HCT116 (cell line): ENCODE results near the gene CD1E. TPM values are rescaled to one million over a fixed set of nuclear protein-coding genes. Genes with fewer than 3 reads are reported as not detected.

ENCODE experiments used
- ATAC-seq: fragments of 200-7000 bp; cut with Tn5 transposase; 2 replicates; pipeline ENCODE4 v1.9.1; 2020; ENCODE audit warnings: mild to moderate bottlenecking, moderate library complexity
- BruUV-seq: library from RNA; stranded (reverse); fragments of 400-500 nt; replicated peaks from 2 replicates; lab custom pipeline; 2021; lab: Mats Ljungman, UMichigan
- CTCF ChIA-PET: fragments of 300-600 bp; sonication (Branson Sonifier 250); formaldehyde crosslinking; loops from one replicate; lab custom pipeline; 2021; ENCODE audit warnings: antibody characterized with exemption; lab: Charles Lee
- POLR2A ChIA-PET: fragments of 300-600, 350-600 bp; sonication (Branson Sonifier 250); formaldehyde crosslinking; loops from one replicate; lab custom pipeline; 2021; ENCODE audit warnings: antibody characterized with exemption; lab: Charles Lee
- RAD21 ChIA-PET, 2 experiments: fragments of 300-600 bp; sonication (Branson Sonifier 250); formaldehyde crosslinking; loops; one replicate each; lab custom pipeline; 2023; ENCODE audit warnings: low total read pairs in 2 of 2; ENCODE audit not compliant: uncharacterized antibody in 2 of 2, unreplicated experiment in 2 of 2, low non-redundant PET in 1 of 2; lab: Charles Lee
- DNase-seq: peaks from one replicate; pipeline ENCODE4 v3.0.0-alpha.2; 2010; ENCODE audit warnings: low read depth, low spot score
- H2AFZ ChIP-seq: fragments of 200-600 bp; shearing (Covaris generic), sonication (generic); 2 replicates; pipeline ENCODE4 v1.6.1; 2017; ENCODE audit warnings: low read depth, mixed run types, mixed read lengths, antibody characterized with exemption, low read length; ENCODE audit not compliant: poor library complexity, severe bottlenecking
- H3K27ac ChIP-seq: 2 replicates; pipeline ENCODE4 v1.5.1; 2012; ENCODE audit warnings: low read depth, low read length
- H3K27me3 ChIP-seq: fragments of 200-600 bp; sonication (generic); 2 replicates; pipeline ENCODE4 v1.6.1; 2016; ENCODE audit warnings: mixed run types, low read length, mixed read lengths; ENCODE audit not compliant: insufficient read depth
- H3K36me3 ChIP-seq, 2 experiments: fragments of 200-500 bp in 1 of 2; fragments of 200-600 bp in 1 of 2; sonication (Bioruptor generic) in 1 of 2; sonication (generic) in 1 of 2; 2 replicates each; pipeline versions ENCODE4 v1.5.1 to v1.6.1; 2014 to 2016; ENCODE audit warnings: low read length in 2 of 2, inconsistent platforms in 1 of 2, mixed read lengths in 1 of 2, mixed run types in 1 of 2; ENCODE audit not compliant: insufficient read depth in 2 of 2, control insufficient read depth in 1 of 2
- H3K4me1 ChIP-seq, 2 experiments: fragments of 200-600 bp in 1 of 2; sonication (generic) in 1 of 2; 2 replicates each; pipeline versions ENCODE4 v1.5.1 to v1.6.1; 2012 to 2017; ENCODE audit warnings: low read length in 2 of 2, inconsistent platforms in 1 of 2, mild to moderate bottlenecking in 1 of 2, mixed read lengths in 1 of 2, mixed run types in 1 of 2, moderate library complexity in 1 of 2; ENCODE audit not compliant: insufficient read depth in 2 of 2, control insufficient read depth in 1 of 2
- H3K4me2 ChIP-seq: fragments of 200-600 bp; sonication (generic); 2 replicates; pipeline ENCODE4 v1.6.1; 2017; ENCODE audit warnings: mixed run types, low read length, mixed read lengths
- H3K4me3 ChIP-seq, 2 experiments: fragments of 200-600 bp in 1 of 2; sonication (generic) in 1 of 2; replicated peaks in 1 of 2; 2 replicates each; pipeline ENCODE4 v1.5.1; 2011 to 2016; ENCODE audit warnings: low read length in 2 of 2, control low read depth in 1 of 2, low read depth in 1 of 2, mild to moderate bottlenecking in 1 of 2, mixed read lengths in 1 of 2, mixed run types in 1 of 2
- H3K79me2 ChIP-seq: fragments of 200-600 bp; sonication (generic); 2 replicates; pipeline ENCODE4 v1.6.1; 2017; ENCODE audit warnings: mild to moderate bottlenecking, mixed run types, low read length, moderate library complexity, mixed read lengths; ENCODE audit not compliant: insufficient read depth
- H3K9ac ChIP-seq: fragments of 200-600 bp; sonication (generic); 2 replicates; pipeline ENCODE4 v1.6.1; 2016; ENCODE audit warnings: low read length, mixed read lengths
- H3K9me2 ChIP-seq: fragments of 200-600 bp; sonication (generic), shearing (Covaris generic); 2 replicates; pipeline ENCODE4 v1.6.1; 2017; ENCODE audit warnings: mixed run types, mild to moderate bottlenecking, moderate library complexity; ENCODE audit not compliant: insufficient read depth
- H3K9me3 ChIP-seq, 2 experiments: fragments of 200-500 bp in 1 of 2; fragments of 200-600 bp in 1 of 2; sonication (Bioruptor generic) in 1 of 2; sonication (generic) in 1 of 2; 2 replicates each; pipeline ENCODE4 v1.6.1; 2014 to 2017; ENCODE audit warnings: low read length in 2 of 2, mixed read lengths in 2 of 2, inconsistent platforms in 1 of 2, low read depth in 1 of 2, mild to moderate bottlenecking in 1 of 2, mixed run types in 1 of 2, moderate library complexity in 1 of 2; ENCODE audit not compliant: control insufficient read depth in 1 of 2, insufficient read depth in 1 of 2
- H4K20me1 ChIP-seq: fragments of 200-600 bp; sonication (generic), shearing (Covaris generic); 2 replicates; pipeline ENCODE4 v1.6.1; 2017; ENCODE audit warnings: mixed run types, mild to moderate bottlenecking, moderate library complexity; ENCODE audit not compliant: insufficient read depth
- CBX3 ChIP-seq: IDR thresholded peaks from 2 replicates; pipeline ENCODE4 v1.6.1; 2012; ENCODE audit warnings: low read depth
- CEBPB ChIP-seq: IDR thresholded peaks from 2 replicates; pipeline ENCODE4 v1.6.1; 2012; ENCODE audit warnings: low read depth
- EGR1 ChIP-seq: IDR thresholded peaks from 2 replicates; pipeline ENCODE4 v1.6.1; 2012; ENCODE audit warnings: low read depth
- ELF1 ChIP-seq: IDR thresholded peaks from 2 replicates; pipeline ENCODE4 v1.6.1; 2012; ENCODE audit warnings: low read depth, borderline replicate concordance
- EZH2phosphoT487 ChIP-seq: fragments of 200-600 bp; IDR thresholded peaks from 2 replicates; pipeline ENCODE4 v1.6.1; 2018; ENCODE audit warnings: antibody characterized with exemption, borderline replicate concordance
- FOSL1 ChIP-seq: IDR thresholded peaks from 2 replicates; pipeline ENCODE4 v1.6.1; 2012; ENCODE audit warnings: low read depth
- JUND ChIP-seq: IDR thresholded peaks from 2 replicates; pipeline ENCODE4 v1.6.1; 2012
- POLR2A ChIP-seq: IDR thresholded peaks from 2 replicates; pipeline ENCODE4 v1.7.0; 2011; ENCODE audit warnings: borderline replicate concordance; ENCODE audit not compliant: insufficient read depth, insufficient read length; ENCODE audit errors: extremely low read depth
- POLR2AphosphoS5 ChIP-seq: IDR thresholded peaks from 2 replicates; pipeline ENCODE4 v1.6.1; 2011; ENCODE audit warnings: mild to moderate bottlenecking, low read depth, low read length, moderate library complexity
- RAD21 ChIP-seq: IDR thresholded peaks from 2 replicates; pipeline ENCODE4 v1.6.1; 2012; ENCODE audit warnings: low read depth, mild to moderate bottlenecking
- SP1 ChIP-seq: IDR thresholded peaks from 2 replicates; pipeline ENCODE4 v1.6.1; 2012; ENCODE audit warnings: low read depth
- SRF ChIP-seq: IDR thresholded peaks from 2 replicates; pipeline ENCODE4 v1.6.1; 2012; ENCODE audit warnings: low read depth
- TCF7L2 ChIP-seq: IDR thresholded peaks from 2 replicates; pipeline ENCODE4 v1.7.0; 2011; ENCODE audit warnings: borderline replicate concordance, inconsistent platforms; ENCODE audit not compliant: insufficient read depth, insufficient read length; ENCODE audit errors: extremely low read depth
- YY1 ChIP-seq: IDR thresholded peaks from 2 replicates; pipeline ENCODE4 v1.6.1; 2011; ENCODE audit warnings: low read length, low read depth, moderate library complexity, mild to moderate bottlenecking; ENCODE audit not compliant: insufficient replicate concordance; ENCODE audit errors: extremely low read depth
- ZFX ChIP-seq: fragments of 450-650 bp; IDR thresholded peaks from 2 replicates; pipeline ENCODE4 v1.6.1; 2017
- ZNF274 ChIP-seq: fragments of 200-500 bp; sonication (Bioruptor generic); IDR thresholded peaks from 2 replicates; pipeline ENCODE4 v1.6.1; 2014; ENCODE audit warnings: mild to moderate bottlenecking, low read depth, low read length, inconsistent platforms
- intact Hi-C: fragments of 100-400 bp; cut with micrococcal nuclease; formaldehyde crosslinking; loops from 2 replicates; pipeline ENCODE4 v1.10.0; 2022
- total RNA-seq: library from RNA; stranded (reverse); gene quantifications from one replicate; pipeline ENCODE4 v1.2.1, GENCODE V29; 2021; ENCODE audit not compliant: unreplicated experiment
- TF ChIP-seq, protein P1 (sequence below): IDR thresholded peaks from 2 replicates; pipeline ENCODE4 v1.6.1; 2012
- TF ChIP-seq, protein P2 (sequence below): IDR thresholded peaks from 2 replicates; pipeline ENCODE4 v1.6.1; 2012
- TF ChIP-seq, protein P3 (sequence below), 3 experiments: fragments of 200-600 bp in 1 of 3; sonication (generic) in 1 of 3; IDR thresholded peaks in 2 of 3; conservative IDR thresholded peaks in 1 of 3; 2 replicates each; pipeline ENCODE4 v1.5.1; 2012 to 2017; ENCODE audit warnings: low read depth in 2 of 3, low read length in 2 of 3, antibody characterized with exemption in 1 of 3, borderline replicate concordance in 1 of 3, control low read depth in 1 of 3, mild to moderate bottlenecking in 1 of 3, mixed read lengths in 1 of 3, mixed run types in 1 of 3, moderate library complexity in 1 of 3; ENCODE audit not compliant: insufficient read depth in 1 of 3

Gene CD1E
- total RNA-seq, 1 experiment from 2014 or later: not detected

DNA sequence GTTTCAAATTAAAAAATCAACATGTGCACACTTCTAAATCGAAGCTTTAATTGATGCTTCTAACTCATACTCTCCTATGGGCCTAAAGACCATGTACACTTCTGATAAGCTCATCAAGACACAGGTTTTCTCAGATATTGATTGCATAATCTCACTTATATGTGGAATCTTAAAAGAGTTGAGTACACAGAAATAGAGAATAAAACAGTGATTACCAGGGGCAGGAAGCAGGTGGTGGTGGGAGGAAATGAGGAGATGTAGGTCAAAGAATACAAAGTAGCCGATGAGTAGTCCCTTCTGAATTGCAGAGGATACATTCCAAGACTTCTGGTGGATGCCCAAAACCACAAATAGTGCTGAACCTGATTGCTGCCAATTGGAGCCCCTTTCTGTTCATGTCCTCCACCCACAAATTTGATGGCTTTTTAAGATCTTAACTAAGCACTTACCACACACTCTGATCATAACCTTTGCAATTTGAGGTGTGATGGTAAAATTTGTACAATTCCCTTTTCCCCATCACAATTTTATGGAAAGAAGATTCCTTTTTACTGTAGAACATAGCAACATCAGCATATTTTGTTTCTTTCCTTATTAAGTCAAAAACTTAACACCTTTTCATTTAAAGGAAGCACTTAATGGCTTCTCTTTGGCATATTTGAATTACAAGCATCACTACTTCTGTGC lies 19.0 kb upstream of the CD1E start:
- TF ChIP-seq TCF7L2 (no peak), ZFX (no peak), POLR2A (no peak), SRF (no peak), ELF1 (no peak), CEBPB (no peak), POLR2AphosphoS5 (no peak), CBX3 (no peak), RAD21 (no peak)
- TF ChIP-seq, protein P1, sequence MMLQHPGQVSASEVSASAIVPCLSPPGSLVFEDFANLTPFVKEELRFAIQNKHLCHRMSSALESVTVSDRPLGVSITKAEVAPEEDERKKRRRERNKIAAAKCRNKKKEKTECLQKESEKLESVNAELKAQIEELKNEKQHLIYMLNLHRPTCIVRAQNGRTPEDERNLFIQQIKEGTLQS: no peak
- TF ChIP-seq, protein P2, sequence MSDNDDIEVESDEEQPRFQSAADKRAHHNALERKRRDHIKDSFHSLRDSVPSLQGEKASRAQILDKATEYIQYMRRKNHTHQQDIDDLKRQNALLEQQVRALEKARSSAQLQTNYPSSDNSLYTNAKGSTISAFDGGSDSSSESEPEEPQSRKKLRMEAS: no peak
- no peaks in the 10 kb centered on the region for H3K9me2 ChIP-seq
- RAD21 ChIA-PET: no interaction called here
- no peaks in the 10 kb centered on the region for H3K36me3 ChIP-seq
- no peak overlapping the region for H3K4me3 ChIP-seq
- H3K4me1 ChIP-seq: no peaks in the 10 kb centered on the region
- POLR2A ChIA-PET: no interaction called here
- H2AFZ ChIP-seq: no peak overlapping the region
- BruUV-seq: no TSS peak
- no peak overlapping the region for H3K4me2 ChIP-seq
- H3K27ac ChIP-seq: no peak overlapping the region
- intact Hi-C loops: no loop called here
- H4K20me1 ChIP-seq: no peaks in the 10 kb centered on the region
- peaks cover 16% of the 10 kb centered on the region; the same call in 1 of the 2 replicates for H3K27me3 ChIP-seq
- no peaks in the 10 kb centered on the region for H3K9me3 ChIP-seq
- H3K9ac ChIP-seq: no peak overlapping the region
- DNase-seq: no peak
- no peaks in the 10 kb centered on the region for H3K79me2 ChIP-seq
- CTCF ChIA-PET: no interaction called here
- ATAC-seq: no peak

DNA sequence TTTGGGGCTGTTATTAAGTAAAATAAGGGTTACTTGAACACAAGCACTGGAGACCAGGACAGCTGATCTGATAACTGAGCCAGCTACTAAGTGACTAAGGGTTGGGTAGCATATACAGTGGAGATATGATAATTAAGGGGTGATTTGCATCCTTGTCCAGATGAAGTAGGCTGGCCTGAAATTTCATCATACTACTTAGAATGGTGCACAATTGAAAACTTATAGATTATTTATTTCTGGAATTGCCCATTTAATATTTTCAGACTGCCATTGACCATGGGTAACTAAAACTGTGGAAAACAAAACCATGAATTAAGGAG lies 18.5 kb upstream of the CD1E start:
- no TSS peak for BruUV-seq
- TF ChIP-seq YY1 (no peak), POLR2AphosphoS5 (no peak), ZNF274 (no peak), JUND (no peak), FOSL1 (no peak), RAD21 (no peak), EGR1 (no peak), SP1 (no peak), EZH2phosphoT487 (no peak), POLR2A (no peak), ELF1 (no peak), CEBPB (no peak), SRF (no peak)
- TF ChIP-seq, protein P2: no peak
- TF ChIP-seq, protein P3, sequence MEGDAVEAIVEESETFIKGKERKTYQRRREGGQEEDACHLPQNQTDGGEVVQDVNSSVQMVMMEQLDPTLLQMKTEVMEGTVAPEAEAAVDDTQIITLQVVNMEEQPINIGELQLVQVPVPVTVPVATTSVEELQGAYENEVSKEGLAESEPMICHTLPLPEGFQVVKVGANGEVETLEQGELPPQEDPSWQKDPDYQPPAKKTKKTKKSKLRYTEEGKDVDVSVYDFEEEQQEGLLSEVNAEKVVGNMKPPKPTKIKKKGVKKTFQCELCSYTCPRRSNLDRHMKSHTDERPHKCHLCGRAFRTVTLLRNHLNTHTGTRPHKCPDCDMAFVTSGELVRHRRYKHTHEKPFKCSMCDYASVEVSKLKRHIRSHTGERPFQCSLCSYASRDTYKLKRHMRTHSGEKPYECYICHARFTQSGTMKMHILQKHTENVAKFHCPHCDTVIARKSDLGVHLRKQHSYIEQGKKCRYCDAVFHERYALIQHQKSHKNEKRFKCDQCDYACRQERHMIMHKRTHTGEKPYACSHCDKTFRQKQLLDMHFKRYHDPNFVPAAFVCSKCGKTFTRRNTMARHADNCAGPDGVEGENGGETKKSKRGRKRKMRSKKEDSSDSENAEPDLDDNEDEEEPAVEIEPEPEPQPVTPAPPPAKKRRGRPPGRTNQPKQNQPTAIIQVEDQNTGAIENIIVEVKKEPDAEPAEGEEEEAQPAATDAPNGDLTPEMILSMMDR (IDR thresholded peaks at IDR 0.05 in 2 of 3, conservative IDR thresholded peaks at IDR 0.05 in 1 of 3; ENCODE audit: borderline replicate concordance in 1 of 3, insufficient read depth in 1 of 3, low read depth in 2 of 3, low read length in 2 of 3): no peak
- TF ChIP-seq, protein P1: no peak
- TF ChIP-seq, all 23 proteins: peak for 0
- H3K4me1 ChIP-seq: no peaks in the 10 kb centered on the region

More for the DNA sequence above, 18.5 kb upstream of the CD1E start:
- Histone ChIP-seq H3K9me3 (no peaks in the 10 kb centered on the region), H3K36me3 (no peaks in the 10 kb centered on the region), H3K9me2 (no peaks in the 10 kb centered on the region), H3K4me2 (no peak overlapping the region), H3K27me3 (peaks cover 16% of the 10 kb centered on the region; the same call in 1 of the 2 replicates), H3K27ac (no peak overlapping the region), H3K79me2 (no peaks in the 10 kb centered on the region), H3K9ac (no peak overlapping the region), H3K4me3 (no peak overlapping the region), H4K20me1 (no peaks in the 10 kb centered on the region), H2AFZ (no peak overlapping the region)
- no peak for ATAC-seq
- POLR2A ChIA-PET: no interaction called here
- DNase-seq: no peak
- CTCF ChIA-PET: no interaction called here
- RAD21 ChIA-PET: no interaction called here
- intact Hi-C loops: no loop called here
